Astrocyte of the cerebellum (primary cell): ENCODE results near the gene CNIH2.

ENCODE experiments used
- DNase-seq: peaks from one replicate; pipeline ENCODE4 v3.0.0-alpha.2; 2011; ENCODE audit warnings: low read depth
- H3K4me3 ChIP-seq: 2 replicates; pipeline ENCODE4 v1.5.1; 2011; ENCODE audit warnings: mild to moderate bottlenecking, low read depth, low read length, moderate library complexity
- in situ Hi-C: cut with HindIII; loops from 2 replicates; pipeline ENCODE4 v1.10.0; 2017; ENCODE audit warnings: low sequenced_read_pairs
- TF ChIP-seq, protein P1 (sequence below): IDR thresholded peaks from 2 replicates; pipeline ENCODE4 v1.5.1; 2012; ENCODE audit warnings: low read length, low read depth, moderate library complexity, mild to moderate bottlenecking; ENCODE audit errors: missing control alignments

The CNIH2 gene

DNA sequence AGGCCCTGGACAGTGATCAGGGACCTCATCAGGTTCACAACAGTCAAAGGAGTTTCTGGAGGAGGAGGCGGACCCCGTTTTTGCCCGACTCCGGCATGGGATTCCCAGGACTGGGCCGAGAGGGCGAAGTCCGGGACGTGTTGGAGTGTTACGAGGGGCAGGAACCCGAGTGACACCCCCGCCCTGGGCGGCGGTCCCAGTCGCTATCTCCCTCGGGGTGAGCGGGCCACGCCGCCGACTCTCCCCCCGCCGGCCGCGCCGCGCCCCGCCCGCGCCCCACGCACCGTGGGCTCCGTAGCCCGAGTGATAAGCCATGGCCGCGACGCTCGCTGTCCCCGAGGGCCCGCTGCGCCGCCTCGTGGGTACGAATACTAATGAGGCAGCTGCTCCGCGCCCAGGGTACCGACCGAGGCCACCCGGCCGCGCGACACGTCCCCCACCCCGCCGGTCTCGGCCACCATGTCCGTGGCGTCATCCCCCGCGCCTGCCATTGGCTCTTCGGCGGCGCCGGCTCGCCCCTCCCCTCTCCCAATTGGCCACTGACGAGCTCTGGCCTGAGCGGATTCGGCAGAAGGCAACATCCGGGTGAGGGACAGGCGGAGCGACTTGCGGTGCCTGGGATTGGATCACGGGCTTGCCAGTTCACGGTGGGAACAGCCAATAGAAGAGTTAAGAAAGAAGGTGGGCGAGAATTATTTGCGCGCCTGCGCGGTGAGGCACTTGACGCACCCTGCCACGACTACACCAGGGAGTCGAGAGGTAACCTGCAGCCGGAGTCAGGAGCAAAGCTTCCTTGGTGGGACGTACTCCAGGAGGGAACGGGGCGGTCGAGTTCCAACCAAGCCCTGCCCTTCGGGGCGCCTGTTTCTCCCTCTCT, 10.9 kb downstream of the CNIH2 start, which contains the start of gene YIF1A:
Gene YIF1A, minus strand, starts transcription at position 473 of the 877 bp plus-strand sequence. Its CDS starts 158 bp downstream, at position 315.
- in situ Hi-C loops = no loop called here
- TF ChIP-seq, protein P1, sequence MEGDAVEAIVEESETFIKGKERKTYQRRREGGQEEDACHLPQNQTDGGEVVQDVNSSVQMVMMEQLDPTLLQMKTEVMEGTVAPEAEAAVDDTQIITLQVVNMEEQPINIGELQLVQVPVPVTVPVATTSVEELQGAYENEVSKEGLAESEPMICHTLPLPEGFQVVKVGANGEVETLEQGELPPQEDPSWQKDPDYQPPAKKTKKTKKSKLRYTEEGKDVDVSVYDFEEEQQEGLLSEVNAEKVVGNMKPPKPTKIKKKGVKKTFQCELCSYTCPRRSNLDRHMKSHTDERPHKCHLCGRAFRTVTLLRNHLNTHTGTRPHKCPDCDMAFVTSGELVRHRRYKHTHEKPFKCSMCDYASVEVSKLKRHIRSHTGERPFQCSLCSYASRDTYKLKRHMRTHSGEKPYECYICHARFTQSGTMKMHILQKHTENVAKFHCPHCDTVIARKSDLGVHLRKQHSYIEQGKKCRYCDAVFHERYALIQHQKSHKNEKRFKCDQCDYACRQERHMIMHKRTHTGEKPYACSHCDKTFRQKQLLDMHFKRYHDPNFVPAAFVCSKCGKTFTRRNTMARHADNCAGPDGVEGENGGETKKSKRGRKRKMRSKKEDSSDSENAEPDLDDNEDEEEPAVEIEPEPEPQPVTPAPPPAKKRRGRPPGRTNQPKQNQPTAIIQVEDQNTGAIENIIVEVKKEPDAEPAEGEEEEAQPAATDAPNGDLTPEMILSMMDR = no peak
- DNase-seq = peak; percentile 99
- peak within 1 kb of the TSS; percentile 86 for H3K4me3 ChIP-seq

DNA sequence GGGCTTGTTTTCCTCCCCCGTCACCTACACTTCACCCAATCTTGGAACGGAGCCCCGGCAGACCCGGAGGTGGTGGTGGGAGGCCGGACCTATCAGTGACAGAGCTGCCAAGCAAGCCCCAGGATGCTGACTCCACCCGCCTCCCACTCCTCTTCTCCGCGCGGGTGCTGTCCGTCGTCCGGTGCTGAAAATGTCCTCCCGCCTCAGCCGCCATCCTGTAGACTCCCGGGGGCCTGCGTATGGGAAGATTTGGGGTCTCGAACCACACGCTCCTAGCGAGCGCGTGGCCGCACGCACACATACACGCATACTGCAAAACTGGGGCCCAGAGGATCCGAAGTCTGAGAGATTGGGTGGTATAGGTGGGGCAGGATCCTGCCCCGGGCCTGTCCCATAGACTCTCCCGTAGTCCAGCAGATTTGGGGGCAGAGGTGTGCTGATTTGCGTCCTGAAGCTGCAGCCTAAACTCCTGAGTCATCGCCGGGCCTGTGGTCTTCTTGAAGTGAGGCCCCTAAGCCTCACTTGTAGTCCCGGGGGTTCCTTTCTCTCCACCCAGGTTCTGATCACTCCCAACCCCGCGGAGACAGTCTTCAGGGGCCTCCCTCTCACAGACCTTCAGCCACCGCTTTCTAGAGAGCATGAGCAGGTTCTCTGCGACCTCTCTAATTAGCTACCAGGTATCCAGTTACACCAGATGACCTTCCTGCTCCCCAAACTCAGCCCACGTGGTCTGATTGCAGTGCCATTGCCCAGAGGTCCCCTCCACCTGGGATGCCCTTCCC, 11.8 kb downstream of the CNIH2 start:
- in situ Hi-C loops = no loop called here
- peak; percentile 59 for DNase-seq
- peak overlapping the region; percentile 86 for H3K4me3 ChIP-seq
- TF ChIP-seq, protein P1 = no peak

DNA sequence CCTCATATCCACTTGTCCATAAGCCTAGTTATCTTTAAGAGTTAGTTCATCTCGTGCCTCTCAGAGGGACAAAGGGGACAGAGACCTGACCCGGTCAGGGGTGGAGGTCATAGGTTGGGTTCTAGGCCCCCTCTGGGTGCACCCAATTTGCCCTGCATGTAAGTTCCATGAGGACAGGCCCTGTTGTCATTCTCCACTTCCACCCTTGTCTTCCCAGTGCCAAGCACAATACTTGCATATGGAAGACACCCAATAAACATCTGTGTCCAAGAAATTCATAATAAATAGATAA, 12.3 kb downstream of the CNIH2 start:
- no peak for DNase-seq
- no peak overlapping the region for H3K4me3 ChIP-seq
- TF ChIP-seq, protein P1 = no peak
- in situ Hi-C loops = no loop called here

DNA sequence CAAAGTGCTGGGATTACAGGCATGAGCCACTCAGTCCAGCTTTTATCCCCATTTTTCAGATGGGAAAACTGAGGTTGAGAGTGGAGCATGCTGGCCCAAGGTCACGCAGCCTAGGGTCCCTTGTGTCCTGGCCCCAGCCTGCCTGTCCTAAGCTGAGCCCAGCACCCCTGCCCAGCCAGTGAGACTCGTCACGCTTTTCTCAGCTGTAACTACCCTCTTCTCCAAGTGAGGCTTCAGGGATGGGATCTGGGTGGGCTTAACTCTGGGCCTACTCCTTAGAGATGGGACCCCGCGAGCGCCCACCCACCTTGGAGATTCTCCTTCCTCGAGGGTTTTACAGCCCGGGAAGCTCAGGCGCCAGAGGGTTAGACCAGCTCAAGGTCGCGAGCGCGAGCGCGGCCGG, 13.3 kb downstream of the CNIH2 start:
- no peak for DNase-seq
- no peak overlapping the region for H3K4me3 ChIP-seq
- TF ChIP-seq, protein P1 = no peak
- in situ Hi-C loops = no loop called here

DNA sequence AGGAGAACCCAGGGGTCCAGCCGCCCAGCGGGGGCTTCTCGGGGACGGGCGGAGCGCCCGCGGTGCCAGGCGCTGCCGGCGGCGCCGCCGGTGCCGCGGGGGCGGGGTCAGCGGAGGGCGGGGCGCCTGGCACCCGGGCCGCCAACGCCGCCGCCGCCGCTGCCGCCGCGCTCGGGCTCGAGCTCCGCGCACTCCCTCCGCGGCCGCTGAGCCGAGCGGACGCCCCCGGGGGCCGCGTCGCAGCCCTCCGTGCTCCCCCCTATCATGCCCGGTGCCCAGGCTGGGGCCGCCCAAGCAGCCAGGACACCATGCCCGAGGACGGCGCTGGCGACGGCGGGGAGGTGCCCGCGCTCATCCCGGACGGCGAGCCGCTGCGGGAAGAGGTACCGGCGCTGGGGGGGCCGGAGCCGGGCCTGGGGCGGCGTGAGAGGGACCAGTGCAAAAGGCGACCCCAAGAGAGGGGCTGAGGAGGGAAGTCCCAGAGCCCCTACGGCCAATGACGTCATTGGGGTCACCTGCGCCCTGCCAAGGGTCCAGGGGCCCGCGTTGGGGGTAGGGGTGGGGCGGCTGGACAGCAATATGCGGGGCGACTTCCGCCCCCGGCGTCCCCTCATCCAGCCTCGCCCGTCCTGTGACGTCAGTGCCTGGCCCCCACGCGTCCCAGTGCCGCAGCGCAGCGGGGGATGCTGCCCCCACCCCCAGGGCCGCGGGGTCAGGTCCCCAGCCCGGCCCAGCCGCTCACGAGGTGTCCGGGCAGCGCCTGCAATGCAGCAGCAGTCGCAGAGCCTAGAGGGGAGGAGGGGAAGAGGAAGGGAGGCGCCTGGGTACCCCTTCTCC, 13.9 kb downstream of the CNIH2 start, which contains the start of gene TMEM151A:
Gene TMEM151A, plus strand, starts transcription at position 189 of the 837 bp plus-strand sequence. Its CDS starts 120 bp downstream, at position 309.
- TF ChIP-seq, protein P1 = no peak
- no peak within 1 kb of the TSS for H3K4me3 ChIP-seq
- DNase-seq = no peak
- in situ Hi-C loops = no loop called here
